NCI-H1048 (cell line): ENCODE results near the gene CCL20.
A peak's percentile ranks its signal among the peaks of the same experiment; 100 is the strongest.
"Not testable (repeated sequence)": the region's sequence is repeated elsewhere in the genome, so short reads cannot be mapped to it uniquely, and the experiment has no call there.

Experiments used
- DNase-seq: peaks from one replicate; lab custom pipeline; 2025; lab: John Stamatoyannopoulos, UW

Gene CCL20

DNA sequence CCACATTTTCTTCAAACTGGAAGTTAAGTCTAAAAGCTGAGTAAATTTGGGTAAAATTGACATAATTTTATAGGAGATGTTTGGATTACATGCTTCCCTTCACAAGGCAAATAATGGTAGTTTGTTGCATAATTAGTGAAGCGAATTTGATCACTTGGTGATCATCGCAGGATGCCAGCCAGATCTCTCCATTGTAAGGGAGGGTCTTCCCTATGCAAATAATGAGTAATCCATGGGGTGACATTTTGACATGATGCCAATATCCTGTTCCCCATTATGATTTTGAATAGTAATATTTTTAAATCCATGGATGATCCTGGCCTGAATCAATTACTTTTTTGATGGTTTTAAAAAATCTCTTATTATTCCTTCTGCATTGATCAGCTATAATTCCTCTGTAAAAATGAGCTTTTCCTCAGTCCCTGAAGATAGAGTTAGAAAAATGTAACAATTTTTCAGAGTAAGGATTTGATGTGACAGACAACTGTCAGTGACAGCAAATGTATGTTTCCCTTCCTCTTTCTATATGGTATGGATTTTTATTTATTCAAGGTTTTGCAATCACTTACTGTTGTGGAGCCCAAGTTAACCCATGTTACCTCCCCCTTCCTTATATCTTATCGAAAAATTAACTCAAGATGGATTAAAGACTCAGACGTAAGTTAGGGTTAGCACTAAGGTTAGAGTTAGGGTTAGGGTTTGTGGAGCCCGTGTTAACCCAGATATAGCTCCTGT lies 21.4 kb downstream of the CCL20 start:
- DNase-seq, result no peak

GRCh38 chr2:227839339-227840129 lies 25.9 kb downstream of the CCL20 start:
- not testable (repeated sequence) for DNase-seq

- DNase-seq, result no peak
Measured at GRCh38 chr2:227846831-227847230, 33.2 kb downstream of the CCL20 start.

DNA sequence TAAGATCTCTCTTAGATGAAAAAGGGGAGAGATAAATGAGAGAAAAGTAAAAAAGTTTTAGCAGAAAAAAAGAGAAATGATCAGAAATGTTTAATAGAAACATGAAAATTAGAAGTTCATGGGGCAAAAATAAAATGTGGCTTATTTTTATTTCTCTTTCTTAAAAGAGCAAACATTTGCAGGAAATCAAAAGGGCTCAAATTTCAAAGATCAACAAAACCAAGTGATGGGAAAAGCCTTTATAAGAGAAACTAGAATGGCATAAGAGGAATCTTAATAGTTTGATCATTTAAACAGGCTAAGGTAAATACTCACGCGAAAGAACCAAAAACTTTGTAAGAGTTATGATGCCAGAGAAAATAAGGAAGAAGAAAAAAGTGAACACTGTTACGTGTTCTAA lies 34.5 kb downstream of the CCL20 start:
- DNase-seq, result no peak

DNA sequence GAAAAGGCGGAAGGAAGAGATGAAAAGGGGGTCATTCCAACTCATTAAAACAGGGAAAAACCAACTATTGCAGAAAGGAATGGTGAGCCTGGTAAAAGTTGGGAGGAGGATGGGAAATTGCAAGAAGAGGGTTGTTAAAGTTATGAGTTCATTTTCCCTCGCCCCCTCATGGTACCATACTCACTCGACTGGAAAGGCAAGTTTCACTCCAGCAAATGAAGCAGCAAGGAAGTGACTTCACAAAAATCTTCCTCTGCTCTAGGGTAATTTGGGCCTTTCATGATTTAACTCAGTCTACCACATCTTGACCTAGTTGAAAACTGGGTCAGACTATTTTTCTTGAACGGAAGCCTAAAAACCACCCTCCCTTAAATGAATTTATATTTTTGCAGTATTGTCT lies 34.9 kb downstream of the CCL20 start:
- DNase-seq, result no peak

- no peak for DNase-seq
Measured at GRCh38 chr2:227849906-227850305, 36.3 kb downstream of the CCL20 start.

DNA sequence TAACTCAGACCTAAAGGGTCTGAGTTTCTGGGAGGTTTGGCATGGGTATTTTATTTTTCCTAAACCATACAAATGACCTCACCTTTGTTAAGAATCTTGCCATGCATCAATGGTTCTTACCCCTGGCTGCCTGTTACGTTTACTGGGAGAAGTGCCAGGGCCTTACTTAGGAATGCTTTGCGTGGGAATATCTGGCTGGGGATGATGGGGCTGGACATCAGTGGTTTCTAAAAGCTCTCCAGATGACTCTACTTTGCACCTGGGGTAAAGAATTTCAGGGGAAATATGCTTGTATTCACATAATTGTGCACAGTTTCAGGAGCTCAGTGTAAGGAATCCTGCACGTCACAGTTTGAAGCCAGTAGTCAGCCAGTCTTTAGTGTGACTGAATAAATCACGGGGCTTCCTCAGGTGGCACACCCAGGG lies 39.6 kb downstream of the CCL20 start:
- DNase-seq, result no peak

DNA sequence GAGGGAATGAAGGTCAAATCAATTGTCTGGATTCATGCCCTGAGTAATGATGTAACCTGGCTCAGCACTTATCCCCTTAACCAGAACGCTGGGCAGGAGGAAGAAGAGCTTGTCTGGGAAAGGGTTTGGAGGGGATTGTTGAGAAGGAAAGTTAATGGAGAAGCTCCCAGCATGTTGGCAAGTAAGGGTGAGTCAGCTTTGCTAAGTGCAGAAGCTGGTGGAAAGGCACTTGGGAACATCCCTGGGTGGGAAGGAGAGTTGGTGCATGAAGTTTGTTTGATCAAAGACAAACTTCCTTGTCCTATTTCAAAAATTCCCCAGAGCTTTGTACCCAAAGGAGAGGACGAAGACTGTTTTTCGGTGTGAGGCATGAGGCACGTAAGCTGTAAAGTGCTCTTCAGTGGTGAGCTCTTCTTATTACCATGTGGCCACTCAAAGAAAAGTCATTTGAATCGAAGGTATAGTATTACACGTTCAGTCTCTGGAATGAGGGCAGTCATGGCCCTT lies 40.2 kb downstream of the CCL20 start:
- DNase-seq, result no peak

DNA sequence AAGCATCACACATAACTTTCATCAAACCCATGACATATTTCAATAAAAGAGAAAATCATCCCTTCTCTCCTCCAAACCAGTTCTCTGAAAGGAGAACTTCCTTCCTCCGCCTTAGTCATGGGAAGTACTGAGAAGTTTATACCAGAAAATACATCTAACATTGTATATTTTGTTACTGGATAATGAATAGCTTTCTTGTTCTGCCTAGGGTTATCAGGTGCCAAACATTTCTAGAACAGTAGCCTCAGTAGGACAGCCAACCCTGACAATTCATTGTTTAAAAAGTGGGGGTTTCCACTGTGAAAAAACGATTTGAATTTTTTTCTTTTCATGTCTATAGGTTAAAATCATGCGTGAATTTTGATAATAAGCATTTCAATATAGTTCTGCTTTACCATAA lies 41.8 kb downstream of the CCL20 start:
- DNase-seq, result no peak

DNA sequence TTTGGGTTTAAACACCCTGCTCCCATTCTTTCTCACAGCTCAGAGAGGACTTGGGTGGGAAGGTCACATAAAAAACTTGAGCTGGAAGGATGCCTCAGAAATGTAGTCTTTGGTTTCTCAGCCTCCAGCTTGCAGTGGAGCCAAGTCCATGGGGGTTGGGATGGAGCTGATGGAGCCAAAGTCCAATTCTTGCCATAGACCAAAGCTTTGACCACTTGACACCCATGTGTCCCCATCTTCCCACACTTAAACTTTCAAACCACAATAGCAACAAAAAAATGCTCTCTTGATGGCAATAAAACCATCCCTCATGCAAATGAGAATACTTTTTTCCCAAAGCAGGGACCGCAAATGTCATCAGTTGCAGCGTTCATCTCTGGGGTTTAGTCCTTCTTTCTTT lies 43.1 kb downstream of the CCL20 start:
- no peak for DNase-seq

DNA sequence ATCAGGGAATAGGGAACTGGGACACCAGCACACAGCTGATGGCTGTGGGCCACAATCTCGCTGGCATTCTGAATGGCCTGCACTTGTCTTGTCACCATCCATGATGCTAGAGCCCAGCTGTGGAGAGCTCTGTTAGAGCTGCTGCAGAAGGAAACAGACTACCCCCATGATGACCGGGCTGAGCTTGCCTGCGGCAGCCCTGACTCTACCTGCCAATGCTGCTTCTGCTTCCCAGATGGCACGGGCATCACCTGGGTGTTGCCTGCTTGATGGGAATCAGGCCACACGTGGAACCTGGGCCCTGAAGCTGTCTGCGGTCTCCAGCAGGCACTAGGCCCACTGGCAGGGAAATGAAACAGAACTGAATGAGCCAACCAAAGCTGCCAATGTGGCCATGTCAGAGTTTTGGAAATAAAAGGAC lies 46.6 kb downstream of the CCL20 start:
- no peak for DNase-seq

GRCh38 chr2:227861011-227861410 lies 47.4 kb downstream of the CCL20 start:
- no peak for DNase-seq

GRCh38 chr2:227862227-227862740 lies 48.6 kb downstream of the CCL20 start:
- DNase-seq, result peak; percentile 1

DNA sequence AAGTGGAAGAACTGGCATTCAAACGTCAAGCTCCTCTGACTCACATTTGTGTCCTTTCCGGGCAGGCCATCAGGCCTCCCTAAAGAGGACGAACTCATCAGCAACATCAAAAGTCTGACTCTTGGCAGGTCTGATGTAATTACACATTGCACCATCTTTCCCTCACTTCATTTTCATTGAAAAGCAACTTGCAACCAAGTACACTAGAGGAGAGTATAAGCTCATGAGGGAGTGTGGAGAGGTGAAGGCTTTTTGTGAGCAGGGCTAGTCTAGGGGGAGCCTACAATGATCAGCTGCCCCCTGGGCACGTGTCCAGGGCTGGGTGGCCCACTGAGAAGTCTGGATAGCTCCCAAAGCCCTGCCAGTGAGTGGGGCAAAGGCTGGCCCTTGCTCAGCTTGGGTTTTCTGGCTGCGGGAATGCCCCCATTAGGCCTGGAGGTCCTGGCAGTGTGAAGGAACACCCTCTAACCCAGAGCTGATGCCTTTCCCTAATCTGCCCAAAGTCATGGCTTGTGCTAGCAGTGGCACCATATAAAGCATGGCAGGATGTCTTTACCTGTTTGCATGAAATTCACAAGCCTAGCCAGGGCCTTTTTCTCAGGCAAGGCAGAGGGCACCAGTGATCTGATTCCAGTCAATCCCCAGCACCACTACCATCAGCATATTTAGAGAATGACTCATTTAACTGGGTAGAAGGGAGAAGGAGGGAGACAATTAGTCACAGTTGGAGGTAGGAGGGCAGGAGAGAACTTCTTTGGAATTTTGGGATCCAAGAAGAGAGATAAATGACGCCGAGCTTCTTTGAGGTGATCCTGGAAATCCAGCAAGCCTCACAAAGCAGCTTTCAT lies 49.3 kb downstream of the CCL20 start:
- DNase-seq, result no peak

DNA sequence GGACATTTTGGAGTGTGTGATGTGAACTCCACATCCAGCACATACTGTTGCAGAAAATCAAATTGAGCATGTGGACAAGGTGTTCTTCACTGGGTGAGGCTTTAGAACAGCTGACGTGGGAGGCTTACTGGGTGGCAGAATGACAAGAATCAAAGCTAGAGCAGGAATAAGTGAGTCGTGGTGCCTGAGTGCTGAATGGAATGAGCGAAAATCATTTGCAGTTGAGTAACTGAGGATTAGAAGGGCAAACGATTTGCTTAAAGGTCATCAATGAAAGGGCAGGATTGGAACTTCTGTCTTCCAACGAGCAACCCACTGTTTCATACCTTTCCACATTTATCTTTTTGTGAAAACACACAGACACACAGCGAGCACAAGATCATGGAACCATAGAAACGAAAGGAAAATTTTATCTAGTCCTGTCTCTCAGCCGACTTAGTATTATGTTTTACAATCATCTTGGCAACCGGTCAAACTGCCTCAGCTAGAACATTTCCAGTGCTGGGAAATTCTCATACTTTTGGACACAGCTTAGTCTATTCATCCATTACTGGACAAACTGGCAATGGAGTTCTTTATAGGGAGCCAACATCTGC lies 50.6 kb downstream of the CCL20 start:
- DNase-seq, result no peak

GRCh38 chr2:227865291-227865690 lies 51.6 kb downstream of the CCL20 start:
- no peak for DNase-seq
